AG04450 (cell line): ENCODE data around the gene CFAP54. TPM values are rescaled to one million over a fixed set of nuclear protein-coding genes. Genes with fewer than 3 reads are reported as not detected.

Source experiments
- CTCF ChIA-PET: fragments of 300-600, 350-600 bp; formaldehyde crosslinking; extraction: SDS; loops from one replicate; lab custom pipeline; 2022; ENCODE audit warnings: antibody characterized with exemption, inconsistent platforms; lab: Charles Lee
- POLR2A ChIA-PET: fragments of 350-600 bp; formaldehyde crosslinking; extraction: SDS; loops from one replicate; lab custom pipeline; 2021; ENCODE audit warnings: antibody characterized with exemption, inconsistent platforms; lab: Yijun Ruan, JAX
- DNase-seq: peaks from one replicate; pipeline ENCODE4 v3.0.0-alpha.2; 2011; ENCODE audit warnings: low read depth, low spot score
- H3K27ac ChIP-seq: one replicate; pipeline ENCODE4 v1.5.1; 2012; ENCODE audit warnings: low read depth, low read length, control low read depth
- H3K27me3 ChIP-seq: one replicate; pipeline ENCODE4 v1.6.0; 2012; ENCODE audit warnings: low read length; ENCODE audit not compliant: control insufficient read depth, insufficient read depth
- H3K4me3 ChIP-seq: 2 replicates; pipeline ENCODE4 v1.5.1; 2011; ENCODE audit warnings: mild to moderate bottlenecking, low read depth, low read length, control low read depth
- H3K9me3 ChIP-seq: 2 replicates; pipeline ENCODE4 v1.5.1; 2012; ENCODE audit warnings: low read length; ENCODE audit not compliant: control insufficient read depth, insufficient read depth
- CTCF ChIP-seq: IDR thresholded peaks from 2 replicates; pipeline ENCODE4 v1.5.1; 2011; ENCODE audit warnings: low read depth, low read length, control low read depth, inconsistent platforms
- polyA plus RNA-seq: library from polyadenylated mRNA; depleted of rRNA; stranded (reverse); fragments of >200 nt; gene quantifications from 2 replicates; pipeline ENCODE4 v1.2.3, GENCODE V29; 2011

The CFAP54 gene
- polyA plus RNA-seq, 1 experiment = 0.82 TPM

DNA sequence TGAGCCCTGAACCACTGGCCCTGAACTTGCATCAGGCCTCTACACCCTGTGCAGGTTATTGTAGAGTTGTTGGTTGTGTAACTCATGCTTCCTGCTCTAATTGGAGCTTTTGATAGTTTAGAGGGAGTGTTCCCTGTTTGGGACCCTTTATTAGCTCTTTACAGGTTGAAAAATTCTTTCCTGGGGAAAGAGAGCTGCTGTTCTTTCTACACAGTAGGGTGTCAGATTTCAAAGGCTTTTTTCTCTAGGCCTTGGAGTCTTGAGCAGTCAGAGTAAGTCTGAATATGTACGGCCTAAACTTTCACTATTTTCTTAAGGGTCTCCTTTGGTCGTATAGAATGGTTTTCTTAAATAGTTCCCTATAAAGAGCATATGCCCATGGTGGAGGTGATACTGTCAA lies 356.9 kb downstream of the CFAP54 start:
- ChIA-PET POLR2A (no interaction called here), CTCF (no interaction called here)
- Histone ChIP-seq H3K4me3 (no peak overlapping the region), H3K27me3 (no peaks in the 10 kb centered on the region), H3K27ac (no peak overlapping the region), H3K9me3 (no peaks in the 10 kb centered on the region)
- no peak for TF ChIP-seq CTCF
- no peak for DNase-seq

DNA sequence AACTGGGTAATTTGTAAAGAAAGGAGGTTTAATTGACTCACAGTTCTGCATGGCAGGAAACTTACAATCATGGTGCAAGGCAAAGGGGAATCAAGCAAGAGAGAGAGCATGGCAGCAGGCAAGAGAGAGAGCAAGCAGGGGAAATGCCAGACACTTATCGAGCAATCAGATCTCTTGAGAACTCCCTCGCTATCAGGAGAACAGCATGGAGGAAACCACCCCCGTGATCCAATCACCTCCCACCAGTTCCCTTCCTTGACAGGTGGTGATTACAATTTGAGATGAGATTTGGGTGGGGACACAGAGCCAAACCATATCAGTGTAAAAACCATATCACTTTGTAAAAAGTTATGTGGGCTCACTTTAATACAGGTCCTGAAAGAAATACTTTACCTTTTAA lies 361.3 kb downstream of the CFAP54 start:
- no peak for TF ChIP-seq CTCF
- no peak overlapping the region for H3K27ac ChIP-seq
- ChIA-PET CTCF (no interaction called here), POLR2A (no interaction called here)
- H3K27me3 ChIP-seq = no peaks in the 10 kb centered on the region
- no peak overlapping the region for H3K4me3 ChIP-seq
- H3K9me3 ChIP-seq = no peaks in the 10 kb centered on the region
- no peak for DNase-seq

- DNase-seq = no peak
- no peak for TF ChIP-seq CTCF
- POLR2A ChIA-PET = no interaction called here
- Histone ChIP-seq H3K27ac (no peak overlapping the region), H3K9me3 (no peaks in the 10 kb centered on the region), H3K27me3 (no peaks in the 10 kb centered on the region), H3K4me3 (no peak overlapping the region)
- CTCF ChIA-PET = no interaction called here
Observed at GRCh38 chr12:96858162-96858561, 368.8 kb downstream of the CFAP54 start.

- ChIA-PET POLR2A (no interaction called here), CTCF (interaction anchor here (0.5 kb wide), 1 partner anchor 126 kb away, joined by 3 read pairs; no protein-coding TSS in a partner anchor)
- Histone ChIP-seq H3K9me3 (no peaks in the 10 kb centered on the region), H3K4me3 (no peak overlapping the region), H3K27me3 (no peaks in the 10 kb centered on the region), H3K27ac (no peak overlapping the region)
- DNase-seq = no peak
- no peak for TF ChIP-seq CTCF
Observed at GRCh38 chr12:96861656-96862055, 372.3 kb downstream of the CFAP54 start.

GRCh38 chr12:96862326-96862725 lies 372.9 kb downstream of the CFAP54 start:
- Histone ChIP-seq H3K27me3 (no peaks in the 10 kb centered on the region), H3K27ac (no peak overlapping the region), H3K4me3 (no peak overlapping the region), H3K9me3 (no peaks in the 10 kb centered on the region)
- no peak for DNase-seq
- ChIA-PET CTCF (no interaction called here), POLR2A (no interaction called here)
- no peak for TF ChIP-seq CTCF
